ENCODE data around the gene MRPL27. TPM values are rescaled to one million over a fixed set of nuclear protein-coding genes. Genes with fewer than 3 reads are reported as not detected.
"Not testable (repeated sequence)": the region's sequence is repeated elsewhere in the genome, so short reads cannot be mapped to it uniquely, and the experiment has no call there.

MRPL27 gene
- total RNA-seq: 10 to 100 TPM; 55.1 to 58.2 TPM

- Mint-ChIP-seq H3K27ac (peak within 1 kb of the TSS; percentile 99), H3K9me3 (no peaks in the 10 kb centered on the region), H3K36me3 (ENCODE audit: low read depth) (peaks cover 53% of the 10 kb centered on the region), H3K4me1 (ENCODE audit: low read depth) (peaks cover 30% of the 10 kb centered on the region), H3K27me3 (ENCODE audit: low read depth) (no peaks in the 10 kb centered on the region), H3K4me3 (peak within 1 kb of the TSS; percentile 99)
- intact Hi-C loops (cut with micrococcal nuclease): loop anchor here (1.0 to 2.0 kb wide), 5 partner anchors 11 to 334 kb away; partner anchors contain the start of genes ACSF2, ANKRD40, LRRC59 and XYLT2
- CTCF ChIA-PET: interaction anchor here (0.9 to 6.6 kb wide), 4 partner anchors 11 to 173 kb away, joined by 3 to 44 read pairs (median 14); partner anchors contain the start of gene LRRC59
- DNase-seq: peak; percentile 91
Measured at GRCh38 chr17:50372758-50373556, at the start of gene MRPL27, which contains the start of gene EME1. TSS of gene MRPL27 (minus strand) at chr17:50373184. CDS start at chr17:50373170, 14 bp downstream. TSS of gene EME1 (plus strand) at chr17:50373229. CDS start at chr17:50375209, 1,980 bp downstream.

- DNase-seq: no peak
- Mint-ChIP-seq H3K9me3 (peaks cover 2% of the 10 kb centered on the region), H3K4me3 (no peak overlapping the region), H3K4me1 (ENCODE audit: low read depth) (peaks cover 27% of the 10 kb centered on the region), H3K27me3 (ENCODE audit: low read depth) (no peaks in the 10 kb centered on the region), H3K36me3 (ENCODE audit: low read depth) (no peaks in the 10 kb centered on the region), H3K27ac (no peak overlapping the region)
- intact Hi-C loops (cut with micrococcal nuclease): no loop called here
- CTCF ChIA-PET: interaction anchor here (3.7 kb wide), 1 partner anchor 25 kb away, joined by 25 read pairs; the partner anchor contains the start of gene LRRC59
Measured at GRCh38 chr17:50422738-50423137, 49.8 kb upstream of the MRPL27 start.

DNA sequence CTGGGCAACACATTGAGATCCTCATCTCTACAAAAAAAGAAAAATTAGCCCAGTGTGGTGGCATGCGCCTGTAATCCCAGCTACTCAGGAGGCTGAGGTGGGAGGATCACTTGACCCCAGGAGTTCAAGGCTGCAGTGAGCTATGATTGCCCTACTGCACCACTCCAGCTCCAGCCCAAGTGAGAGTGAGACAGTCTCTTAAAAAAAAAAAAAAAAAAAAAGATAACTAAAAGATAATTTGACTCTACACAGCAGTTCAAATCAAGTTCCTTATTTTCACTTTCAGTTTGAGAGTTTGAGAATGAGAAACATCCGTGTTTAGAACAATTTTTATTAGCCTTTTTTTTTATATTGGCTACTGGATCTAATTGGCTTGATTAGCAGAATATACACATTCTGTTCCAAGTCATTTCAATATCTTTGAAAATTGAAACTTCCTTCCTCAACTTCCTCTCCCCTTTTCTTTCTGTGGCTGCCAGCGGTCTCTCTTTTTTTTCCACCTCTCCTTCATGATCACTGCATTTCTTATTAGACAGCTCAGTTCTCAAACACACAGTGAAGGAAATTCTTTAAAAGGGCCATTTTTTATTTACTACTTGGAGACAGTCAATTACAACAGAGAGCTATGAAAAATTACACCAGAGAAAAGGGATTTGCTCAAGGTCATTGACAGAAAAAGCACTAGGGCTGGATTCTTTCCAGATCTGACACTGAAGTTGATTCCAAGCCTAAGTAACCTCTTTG lies 48.5 kb upstream of the MRPL27 start:
- intact Hi-C loops (cut with micrococcal nuclease): no loop called here
- Mint-ChIP-seq H3K4me3 (peak overlapping the region; percentile 65), H3K27ac (peak overlapping the region; percentile 82), H3K4me1 (ENCODE audit: low read depth) (peaks cover 16% of the 10 kb centered on the region), H3K9me3 (peaks cover 2% of the 10 kb centered on the region), H3K36me3 (ENCODE audit: low read depth) (no peaks in the 10 kb centered on the region), H3K27me3 (ENCODE audit: low read depth) (no peaks in the 10 kb centered on the region)
- CTCF ChIA-PET: interaction anchor here (0.6 to 3.7 kb wide), 3 partner anchors 24 to 60 kb away, joined by 3 to 25 read pairs (median 4); partner anchors contain the start of gene LRRC59
- no peak for DNase-seq

DNA sequence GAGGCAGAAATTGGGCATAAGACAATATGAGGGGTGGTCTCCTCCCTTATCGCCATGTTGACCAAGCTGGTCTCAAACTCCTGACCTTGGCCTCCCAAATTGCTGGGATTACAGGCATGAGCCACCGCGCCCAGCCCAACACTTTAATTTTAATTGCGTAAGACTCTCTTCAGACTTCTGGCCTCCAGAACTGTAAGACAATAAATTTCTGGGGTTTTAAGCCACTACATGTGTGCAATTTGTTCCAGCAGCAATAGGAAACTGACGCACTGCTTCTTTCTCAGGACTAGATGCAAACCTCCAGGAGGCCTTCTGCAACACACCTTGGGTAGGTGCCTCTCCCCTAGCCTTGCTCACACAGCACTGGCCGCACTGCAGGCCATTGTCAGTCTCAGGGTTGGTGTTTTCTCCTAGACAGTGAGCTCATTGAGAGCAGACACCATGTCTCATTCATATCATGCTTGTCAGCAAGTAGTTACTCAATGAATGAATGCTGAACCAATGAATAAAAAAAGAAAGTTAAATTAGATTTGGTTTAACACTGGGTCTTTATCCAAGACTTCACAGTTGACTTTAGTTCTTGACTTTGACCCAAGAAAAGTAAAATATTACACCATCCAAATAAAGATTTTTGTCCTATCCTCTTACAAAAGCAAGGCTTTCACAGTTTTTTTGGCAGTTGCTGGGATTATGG lies 47.6 kb upstream of the MRPL27 start:
- H3K4me3 Mint-ChIP-seq: no peak overlapping the region
- DNase-seq: no peak
- intact Hi-C loops (cut with micrococcal nuclease): no loop called here
- no peaks in the 10 kb centered on the region for H3K27me3 Mint-ChIP-seq (ENCODE audit: low read depth)
- H3K36me3 Mint-ChIP-seq (ENCODE audit: low read depth): no peaks in the 10 kb centered on the region
- peaks cover 14% of the 10 kb centered on the region for H3K4me1 Mint-ChIP-seq (ENCODE audit: low read depth)
- CTCF ChIA-PET: interaction anchor here (0.6 to 3.7 kb wide), 2 partner anchors 23 to 61 kb away, joined by 3 to 25 read pairs; partner anchors contain the start of gene LRRC59
- H3K9me3 Mint-ChIP-seq: peaks cover 2% of the 10 kb centered on the region
- H3K27ac Mint-ChIP-seq: peak overlapping the region; percentile 82

GRCh38 chr17:50419577-50419976 lies 46.6 kb upstream of the MRPL27 start:
- H3K27ac Mint-ChIP-seq; H3K9me3 Mint-ChIP-seq; intact Hi-C loops (cut with micrococcal nuclease); H3K36me3 Mint-ChIP-seq (ENCODE audit: low read depth); H3K27me3 Mint-ChIP-seq (ENCODE audit: low read depth); H3K4me3 Mint-ChIP-seq; DNase-seq: not testable (repeated sequence)
- peaks cover 12% of the 10 kb centered on the region for H3K4me1 Mint-ChIP-seq (ENCODE audit: low read depth)
- CTCF ChIA-PET: interaction anchor here (3.7 kb wide), 1 partner anchor 22 kb away, joined by 25 read pairs; the partner anchor contains the start of gene LRRC59

- no peak overlapping the region for H3K4me3 Mint-ChIP-seq
- no peaks in the 10 kb centered on the region for H3K27me3 Mint-ChIP-seq (ENCODE audit: low read depth)
- CTCF ChIA-PET: no interaction called here
- no peak overlapping the region for H3K27ac Mint-ChIP-seq
- DNase-seq: no peak
- no peaks in the 10 kb centered on the region for H3K4me1 Mint-ChIP-seq (ENCODE audit: low read depth)
- peaks cover 2% of the 10 kb centered on the region for H3K9me3 Mint-ChIP-seq
- H3K36me3 Mint-ChIP-seq (ENCODE audit: low read depth): no peaks in the 10 kb centered on the region
- intact Hi-C loops (cut with micrococcal nuclease): no loop called here
Measured at GRCh38 chr17:50414808-50415207, 41.8 kb upstream of the MRPL27 start.

DNA sequence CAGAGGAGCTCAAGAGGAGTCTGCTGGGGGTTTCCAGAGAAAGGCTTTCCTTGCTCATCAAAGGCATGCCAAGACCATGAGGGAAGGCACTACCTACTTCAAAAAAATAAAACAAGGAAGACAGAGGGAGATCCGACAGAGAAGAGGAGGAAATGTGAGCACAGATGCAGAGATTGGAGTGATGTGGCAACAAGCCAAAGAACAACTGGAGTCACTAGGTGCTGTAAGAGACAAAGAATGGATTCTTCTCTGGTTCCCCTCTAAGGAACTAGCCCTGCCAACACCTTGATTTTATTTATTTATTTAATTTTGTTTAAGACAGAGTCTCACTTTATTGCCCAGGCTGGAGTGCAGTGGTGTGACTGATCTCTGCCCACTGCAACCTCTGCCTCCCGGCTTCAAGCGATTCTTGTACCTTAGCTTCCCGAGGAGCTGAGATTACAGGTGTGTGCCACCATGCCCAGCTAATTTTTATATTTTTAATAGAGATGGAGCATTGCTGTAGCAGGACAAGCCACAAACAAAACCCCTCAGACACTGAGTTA lies 39.3 kb upstream of the MRPL27 start:
- Mint-ChIP-seq H3K4me1 (ENCODE audit: low read depth) (no peaks in the 10 kb centered on the region), H3K27ac (no peak overlapping the region), H3K36me3 (ENCODE audit: low read depth) (no peaks in the 10 kb centered on the region), H3K27me3 (ENCODE audit: low read depth) (no peaks in the 10 kb centered on the region), H3K4me3 (no peak overlapping the region), H3K9me3 (no peaks in the 10 kb centered on the region)
- CTCF ChIA-PET: interaction anchor here (1.6 kb wide), 1 partner anchor 14 kb away, joined by 6 read pairs; the partner anchor contains the start of gene LRRC59
- DNase-seq: no peak
- intact Hi-C loops (cut with micrococcal nuclease): no loop called here

DNA sequence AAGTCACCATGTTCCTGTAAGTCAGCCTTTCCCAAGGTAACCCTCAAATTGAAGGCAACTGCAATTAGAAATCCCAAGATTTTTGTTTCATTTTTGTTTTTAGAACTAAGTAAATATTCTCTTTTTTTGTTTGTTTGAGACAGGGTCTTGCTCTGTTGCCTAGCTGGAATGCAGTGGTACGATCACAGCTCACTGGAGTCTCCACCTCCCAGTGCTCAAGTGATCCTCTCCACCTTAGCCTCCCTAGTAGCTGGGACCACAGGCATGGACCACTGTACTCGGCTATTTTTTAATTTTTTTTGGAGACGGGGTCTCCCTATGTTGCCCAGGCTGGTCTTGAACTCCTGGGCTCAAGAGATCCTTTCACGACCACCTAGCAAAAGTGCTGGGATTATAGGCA lies 34.9 kb upstream of the MRPL27 start:
- intact Hi-C loops (cut with micrococcal nuclease): no loop called here
- no peaks in the 10 kb centered on the region for H3K4me1 Mint-ChIP-seq (ENCODE audit: low read depth)

GRCh38 chr17:50406578-50406977 lies 33.6 kb upstream of the MRPL27 start:
- Mint-ChIP-seq H3K9me3 (no peaks in the 10 kb centered on the region), H3K4me3 (no peak overlapping the region), H3K4me1 (ENCODE audit: low read depth) (no peaks in the 10 kb centered on the region), H3K27me3 (ENCODE audit: low read depth) (no peaks in the 10 kb centered on the region), H3K27ac (no peak overlapping the region), H3K36me3 (ENCODE audit: low read depth) (no peaks in the 10 kb centered on the region)
- intact Hi-C loops (cut with micrococcal nuclease): no loop called here
- CTCF ChIA-PET: interaction anchor here (3.0 kb wide), 1 partner anchor 9 kb away, joined by 21 read pairs; the partner anchor contains the start of gene LRRC59
- no peak for DNase-seq

More for the DNA sequence above, 34.9 kb upstream of the MRPL27 start:
- Mint-ChIP-seq H3K36me3 (ENCODE audit: low read depth) (no peaks in the 10 kb centered on the region), H3K27me3 (ENCODE audit: low read depth) (no peaks in the 10 kb centered on the region), H3K4me3 (no peak overlapping the region), H3K9me3 (no peaks in the 10 kb centered on the region), H3K27ac (no peak overlapping the region)
- CTCF ChIA-PET: interaction anchor here (3.0 kb wide), 1 partner anchor 10 kb away, joined by 21 read pairs; the partner anchor contains the start of gene LRRC59
- DNase-seq: no peak

DNA sequence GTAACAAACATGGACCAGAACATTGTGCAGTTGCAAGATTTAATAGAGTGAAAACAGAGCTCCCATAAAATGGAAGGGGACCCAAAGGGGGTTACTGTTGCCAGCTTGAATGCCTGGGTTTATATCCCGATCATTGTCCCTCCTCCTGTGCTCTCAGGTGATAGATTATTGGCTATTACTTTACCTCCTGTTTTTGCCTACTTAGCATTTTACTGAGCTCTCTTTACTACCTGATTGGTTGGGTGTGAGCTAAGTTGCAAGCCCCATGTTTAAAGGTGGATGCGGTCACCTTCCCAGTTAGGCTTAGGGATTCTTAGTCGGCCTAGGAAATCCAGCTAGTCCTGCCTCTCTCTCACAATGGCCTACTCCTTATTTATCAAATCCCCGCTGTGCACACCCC lies 32.4 kb upstream of the MRPL27 start:
- H3K27me3 Mint-ChIP-seq (ENCODE audit: low read depth); intact Hi-C loops (cut with micrococcal nuclease); H3K27ac Mint-ChIP-seq; H3K4me3 Mint-ChIP-seq; H3K9me3 Mint-ChIP-seq; DNase-seq; H3K4me1 Mint-ChIP-seq (ENCODE audit: low read depth); H3K36me3 Mint-ChIP-seq (ENCODE audit: low read depth): not testable (repeated sequence)
- CTCF ChIA-PET: interaction anchor here (0.7 to 1.5 kb wide), 3 partner anchors 8 to 204 kb away, joined by 3 to 4 read pairs (median 3); partner anchors contain the start of genes COL1A1 and LRRC59

GRCh38 chr17:50399591-50399990 lies 26.6 kb upstream of the MRPL27 start:
- not testable (repeated sequence) for H3K9me3 Mint-ChIP-seq; H3K4me3 Mint-ChIP-seq; H3K27me3 Mint-ChIP-seq (ENCODE audit: low read depth); H3K27ac Mint-ChIP-seq; H3K36me3 Mint-ChIP-seq (ENCODE audit: low read depth)
- intact Hi-C loops (cut with micrococcal nuclease): loop anchor here (5.0 kb wide), 1 partner anchor 37 kb away; no protein-coding TSS in a partner anchor
- CTCF ChIA-PET: interaction anchor here (4.5 kb wide), 1 partner anchor 37 kb away, joined by 56 read pairs; no protein-coding TSS in a partner anchor
- DNase-seq: peak; percentile 22
- peaks cover 24% of the 10 kb centered on the region for H3K4me1 Mint-ChIP-seq (ENCODE audit: low read depth)

All from activated naive CD4-positive, alpha-beta T cell treated with anti-CD3 and anti-CD28 coated beads for 36 hours (primary cell).